HG02610 (cell line): ENCODE data around the gene TRAF3IP3.

ENCODE experiments used
- ATAC-seq: cut with Tn5 transposase; IDR thresholded peaks from one replicate; pipeline ENCODE4 v1.9.1; 2021; ENCODE audit warnings: mild to moderate bottlenecking, moderate library complexity; ENCODE audit not compliant: unreplicated experiment

The TRAF3IP3 gene

GRCh38 chr1:209797978-209798639 is 42.3 kb downstream of the TRAF3IP3 start:
- ATAC-seq: no peak

DNA sequence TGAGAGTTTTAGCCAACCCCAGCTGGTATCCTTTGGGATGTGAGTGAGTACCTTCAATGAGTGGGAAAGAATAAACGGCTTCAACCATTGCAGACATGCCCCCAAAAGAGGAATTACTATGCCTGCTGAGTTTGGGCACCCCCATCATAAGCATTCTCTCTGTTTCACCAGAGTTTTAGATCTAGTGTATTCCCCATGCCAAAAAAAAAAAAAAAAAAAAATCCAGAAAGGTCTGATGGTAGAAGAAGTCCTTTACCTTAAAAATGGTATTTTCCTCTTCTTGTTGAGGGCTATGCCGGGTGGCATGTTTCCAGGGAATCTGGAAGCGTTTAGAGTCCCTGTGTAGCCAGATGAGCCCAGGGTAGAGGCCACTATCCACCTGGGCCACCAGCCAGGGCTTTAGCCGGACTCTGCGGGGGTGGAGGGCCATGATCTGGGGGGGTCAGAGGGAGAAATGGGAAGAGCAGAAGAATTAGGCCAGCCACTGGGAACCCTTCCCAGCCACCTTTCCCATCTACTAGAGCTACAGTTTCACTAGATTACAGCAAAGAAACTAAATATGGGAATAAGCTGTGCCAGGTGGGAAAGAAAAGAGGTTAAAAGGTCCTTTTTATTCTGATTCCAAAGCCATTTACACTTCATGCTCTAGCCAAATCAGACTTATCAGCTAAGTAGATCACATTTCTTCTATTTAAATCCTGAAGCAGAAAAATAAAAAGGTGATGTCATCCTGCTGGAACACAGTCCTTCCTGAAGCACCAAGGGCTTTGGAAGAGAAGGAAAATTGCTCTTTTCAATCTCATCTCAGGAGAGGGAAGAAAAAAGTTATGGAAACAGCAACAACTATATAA is 45.4 kb downstream of the TRAF3IP3 start:
- ATAC-seq: no peak

DNA sequence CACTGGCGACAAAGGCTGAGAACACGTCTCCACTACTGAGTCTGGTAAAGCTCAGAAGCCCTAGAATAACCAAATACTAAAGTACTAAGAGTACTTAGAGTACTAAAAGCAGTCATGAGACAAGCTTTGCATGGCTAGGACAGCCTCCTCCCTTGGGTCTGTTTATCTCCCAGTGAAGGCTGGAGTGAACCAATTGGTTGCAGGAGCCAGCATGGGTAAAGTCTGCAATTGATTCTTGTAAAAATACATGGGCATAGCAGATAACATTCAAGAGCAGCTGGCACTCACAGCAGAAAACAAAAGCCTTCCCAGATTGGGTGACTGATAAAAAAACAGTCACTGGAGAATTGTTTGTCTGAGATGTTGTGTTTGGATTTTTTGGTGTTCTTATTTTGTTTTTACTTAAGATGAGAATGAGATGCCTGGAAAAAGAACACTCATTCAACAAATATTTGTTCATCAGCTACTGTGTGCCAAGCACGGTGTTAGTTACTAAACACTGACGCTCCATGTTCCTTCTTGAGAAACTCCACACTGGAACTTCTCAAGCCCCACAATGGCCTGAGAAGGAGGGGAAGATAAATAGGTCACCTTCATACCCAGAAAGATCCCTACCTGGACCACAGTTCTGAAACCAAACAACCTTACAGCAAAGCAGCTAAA is 46.4 kb downstream of the TRAF3IP3 start:
- no peak for ATAC-seq

GRCh38 chr1:209802780-209803152 is 46.9 kb downstream of the TRAF3IP3 start:
- no peak for ATAC-seq

GRCh38 chr1:209803568-209803967 is 47.7 kb downstream of the TRAF3IP3 start:
- ATAC-seq: no peak

GRCh38 chr1:209805341-209805781 is 49.5 kb downstream of the TRAF3IP3 start:
- no peak for ATAC-seq

DNA sequence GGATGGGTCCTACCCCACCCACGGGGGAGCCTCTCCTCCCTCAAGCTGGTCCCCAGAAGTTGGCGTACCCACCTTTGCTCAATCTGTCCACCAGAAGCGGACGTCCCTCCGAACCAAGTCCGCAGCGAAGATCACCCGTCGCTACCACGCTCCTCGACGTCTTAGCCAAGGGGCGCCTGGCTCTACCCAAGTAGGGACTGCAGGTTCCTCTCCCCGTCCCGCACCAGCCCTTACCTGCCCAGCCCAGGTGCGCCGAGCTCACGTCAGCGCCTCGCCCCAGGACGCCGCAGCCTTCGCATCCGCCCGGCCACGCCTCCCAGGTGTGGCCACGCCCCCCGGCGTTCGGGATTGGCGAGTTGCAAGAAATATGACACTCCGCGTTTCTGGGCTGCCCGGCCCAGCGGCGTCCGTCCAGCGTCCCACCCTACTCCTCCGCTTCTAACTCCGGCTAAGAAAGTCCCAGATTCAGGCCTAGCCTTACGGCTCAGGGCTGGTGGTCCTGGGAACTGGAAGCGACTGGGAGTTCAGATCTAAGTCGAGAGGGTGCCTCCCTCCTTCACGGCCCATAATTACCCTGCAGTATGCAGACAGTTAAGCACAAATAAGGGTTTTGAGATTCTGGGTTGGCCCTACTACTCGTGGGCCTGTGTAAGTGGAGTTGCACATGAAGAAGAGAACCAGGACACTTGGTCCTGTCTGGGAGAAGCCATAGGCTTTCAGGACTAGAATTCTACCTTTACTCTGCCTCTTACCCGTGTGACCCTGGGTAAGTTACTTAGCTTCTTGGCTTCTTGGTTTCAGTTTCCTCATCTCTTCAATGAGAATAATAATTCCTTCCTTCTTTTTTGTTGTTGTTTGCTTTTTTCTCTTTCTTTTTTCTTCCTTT is 50.3 kb downstream of the TRAF3IP3 start, which contains the start of gene IRF6:
Gene IRF6, minus strand, starts transcription at position 268 of the 886 bp plus-strand sequence. CDS start 4,729 bp downstream, outside the sequence.
- peak; percentile 86 for ATAC-seq

DNA sequence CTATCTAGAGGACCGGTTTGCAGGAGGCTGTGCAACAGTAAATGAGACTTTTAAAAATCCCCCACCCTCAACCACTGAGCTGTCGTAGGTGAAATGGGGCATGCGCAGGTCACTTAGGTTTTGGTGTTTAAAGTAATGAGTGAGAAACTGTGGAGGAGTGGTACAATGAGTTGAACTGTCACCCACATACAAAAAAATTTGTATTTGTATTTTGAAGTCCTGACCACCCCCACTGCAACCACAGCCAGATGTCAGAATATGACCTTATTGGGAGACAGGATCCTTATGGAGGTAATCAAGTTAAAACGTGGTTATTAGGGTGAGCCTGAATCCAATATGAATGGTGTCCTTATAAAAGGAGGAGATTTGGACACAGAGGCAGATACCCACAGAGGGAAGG is 51.7 kb downstream of the TRAF3IP3 start:
- ATAC-seq: no peak

GRCh38 chr1:209808059-209808581 is 52.3 kb downstream of the TRAF3IP3 start:
- ATAC-seq: no peak

- ATAC-seq: no peak
These were observed 53.8 kb downstream of the TRAF3IP3 start for GRCh38 chr1:209809611-209810010.

DNA sequence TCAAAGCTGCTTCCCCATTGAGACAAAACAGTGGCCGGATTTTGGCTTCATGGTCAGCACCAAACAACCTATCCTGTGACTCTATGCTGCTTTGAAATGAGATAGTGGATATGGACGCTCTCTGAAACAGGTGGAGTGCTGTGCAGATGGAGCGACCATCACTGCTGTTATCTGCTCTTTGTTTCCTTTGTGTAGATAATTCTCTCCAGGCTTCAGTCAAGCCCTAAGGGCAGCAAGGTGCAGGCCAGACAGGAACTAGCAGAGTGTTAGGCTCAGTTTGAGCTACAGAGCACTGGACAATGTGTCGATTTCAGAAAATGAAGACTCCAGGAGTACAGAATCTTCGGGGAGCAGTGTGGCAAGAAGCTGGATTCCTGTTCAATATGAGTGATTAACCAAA is 54.9 kb downstream of the TRAF3IP3 start:
- ATAC-seq: no peak

DNA sequence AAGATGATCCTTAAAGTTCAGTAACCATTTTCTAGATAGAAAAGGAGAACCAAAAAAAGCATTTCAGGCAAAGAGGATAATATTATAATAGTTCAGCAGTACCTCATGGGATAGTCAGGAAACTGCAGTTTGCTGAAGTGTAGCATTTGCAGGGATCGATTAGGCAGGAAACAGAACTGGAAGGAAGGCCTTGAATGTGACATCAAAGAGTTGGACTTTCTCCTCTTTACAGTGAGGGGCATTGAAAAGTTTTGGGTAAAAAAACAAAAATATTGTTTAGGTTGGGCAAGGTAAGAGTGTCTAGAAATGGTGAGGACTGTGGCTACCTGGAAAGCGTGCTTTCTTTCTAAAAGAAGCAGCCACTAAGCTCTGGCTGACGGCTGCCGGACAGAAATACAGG is 58.0 kb downstream of the TRAF3IP3 start:
- no peak for ATAC-seq

DNA sequence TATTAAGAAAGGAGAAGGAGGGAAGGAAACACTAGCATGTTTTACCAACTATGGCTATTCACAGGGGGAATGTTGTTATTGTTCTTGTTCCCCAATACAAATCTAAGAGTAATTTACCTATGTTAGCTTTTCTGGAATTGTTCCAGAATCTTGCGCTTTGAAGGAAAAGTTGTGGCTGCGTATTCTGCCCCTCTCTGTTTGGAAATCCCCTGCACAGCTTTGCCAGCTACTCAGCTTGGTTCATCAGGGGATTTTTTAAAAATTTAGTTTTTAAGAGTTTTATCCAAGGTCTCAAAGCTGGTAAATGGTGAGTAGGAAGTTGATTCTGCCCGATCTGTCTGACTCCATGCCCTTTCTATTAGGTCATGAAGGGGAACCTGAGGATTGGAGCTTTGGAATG is 59.6 kb downstream of the TRAF3IP3 start:
- ATAC-seq: no peak

DNA sequence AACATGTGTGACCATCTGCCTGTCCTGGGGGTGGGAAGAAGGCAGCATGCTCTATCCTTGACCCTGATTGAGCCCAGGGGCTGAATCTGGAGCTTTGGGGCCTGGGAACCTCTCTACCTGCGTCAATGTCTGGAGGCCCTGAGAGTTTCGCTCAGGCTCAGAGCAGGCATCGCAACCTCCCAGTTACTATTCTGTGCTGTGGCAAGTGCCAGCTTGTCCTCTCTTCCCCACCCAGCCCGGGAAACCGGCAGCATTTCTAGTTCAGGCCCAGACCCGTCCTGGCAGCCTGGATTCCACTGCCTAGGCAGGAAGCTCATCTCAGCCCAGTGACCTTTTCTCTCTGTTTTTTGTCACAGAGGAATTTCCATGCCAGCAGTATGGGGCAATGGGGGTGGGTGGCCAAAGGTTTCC is 60.1 kb downstream of the TRAF3IP3 start:
- no peak for ATAC-seq

DNA sequence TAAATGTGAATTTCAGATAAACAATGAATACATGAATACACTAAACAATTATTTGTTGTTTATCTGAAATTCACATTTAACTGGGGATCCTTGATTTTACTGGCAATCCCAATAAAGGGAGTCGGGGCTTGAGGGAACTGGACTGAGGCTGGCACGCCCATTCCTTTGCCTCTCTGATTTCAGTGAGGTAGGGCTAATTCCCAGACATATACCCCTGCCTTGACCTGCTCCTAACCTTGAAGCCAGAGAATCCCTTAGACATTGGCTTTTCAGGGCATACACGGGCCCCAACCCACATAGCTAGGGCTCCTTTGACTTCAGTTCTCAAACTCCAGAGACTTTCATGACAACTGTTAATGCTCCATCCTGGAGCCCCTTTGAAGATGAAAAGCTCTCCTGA is 61.1 kb downstream of the TRAF3IP3 start:
- no peak for ATAC-seq

- no peak for ATAC-seq
These were observed 61.8 kb downstream of the TRAF3IP3 start for GRCh38 chr1:209817691-209818090.

DNA sequence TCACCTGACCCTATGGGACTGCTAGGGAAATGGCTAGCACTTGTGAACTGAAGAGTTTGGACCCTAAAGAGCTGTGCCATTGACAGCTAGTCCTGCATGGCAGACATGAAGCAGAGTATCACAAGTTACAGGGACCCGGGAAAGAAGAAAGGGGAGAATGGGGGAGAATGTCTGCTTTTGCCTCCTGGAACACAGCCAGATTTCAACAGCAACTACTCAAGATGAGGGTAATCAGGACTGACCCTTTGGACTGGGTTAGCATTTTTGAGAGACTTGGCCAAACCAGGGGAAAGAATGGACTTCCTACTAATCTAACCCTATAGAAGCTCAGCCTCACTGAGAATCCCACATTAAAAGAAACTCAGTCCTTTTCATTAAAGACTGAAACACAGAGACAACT is 63.2 kb downstream of the TRAF3IP3 start:
- no peak for ATAC-seq

GRCh38 chr1:209820986-209821385 is 65.1 kb downstream of the TRAF3IP3 start:
- no peak for ATAC-seq

- ATAC-seq: no peak
These were observed 66.9 kb downstream of the TRAF3IP3 start for GRCh38 chr1:209822706-209823105.
